GM21717 (cell line): ENCODE results near the gene ERGIC1.
"Not testable (repeated sequence)": the region's sequence is repeated elsewhere in the genome, so short reads cannot be mapped to it uniquely, and the experiment has no call there.

Source experiments
- ATAC-seq: cut with Tn5 transposase; IDR thresholded peaks from one replicate; pipeline ENCODE4 v1.9.1; 2021; ENCODE audit warnings: mild to moderate bottlenecking, moderate library complexity; ENCODE audit not compliant: unreplicated experiment

Gene ERGIC1

DNA sequence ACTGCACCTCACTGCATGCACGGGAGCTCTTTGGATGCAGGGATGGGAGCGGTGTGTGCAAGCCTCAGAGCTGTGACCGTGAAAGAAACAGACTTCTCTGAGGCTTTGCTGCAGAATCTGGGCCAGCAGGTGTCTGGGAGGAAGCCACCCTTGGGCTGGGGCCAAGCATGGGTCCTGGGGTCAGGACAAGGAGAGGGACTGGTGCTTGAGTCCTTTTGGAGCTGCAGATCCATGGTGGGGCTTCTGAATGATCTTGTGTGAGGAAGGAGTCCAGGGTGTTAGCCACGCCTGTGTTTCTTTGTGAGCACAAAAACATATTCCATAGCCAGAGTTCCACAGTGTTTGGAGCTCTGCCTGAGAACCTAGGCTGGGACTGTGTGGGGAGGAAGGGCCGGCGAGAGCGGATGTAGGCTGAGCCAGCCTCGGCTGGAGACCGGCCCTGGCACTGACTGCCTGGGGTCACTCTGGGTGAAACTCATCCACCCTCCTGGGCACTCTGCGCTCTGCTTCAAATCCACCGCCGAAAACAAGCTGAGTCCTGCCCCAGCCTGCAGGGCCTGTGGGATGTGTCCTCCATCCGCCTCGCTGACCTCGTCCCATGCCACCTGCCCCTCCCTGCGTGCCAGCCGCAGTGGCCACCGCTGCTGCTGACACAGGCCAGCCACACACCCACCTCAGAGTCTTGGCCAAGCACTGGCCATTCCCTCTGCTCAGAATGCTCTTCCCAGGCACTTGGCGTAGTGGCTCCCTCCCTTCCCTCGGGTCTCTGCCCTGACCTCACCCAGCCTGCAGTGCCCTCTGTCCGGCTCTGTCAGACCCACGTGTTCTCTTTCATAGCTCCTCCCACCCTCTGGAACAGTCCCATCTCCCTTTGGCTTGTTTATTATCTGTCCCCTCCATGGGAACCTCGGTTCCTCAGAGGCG lies 26.7 kb downstream of the ERGIC1 start:
- no peak for ATAC-seq

DNA sequence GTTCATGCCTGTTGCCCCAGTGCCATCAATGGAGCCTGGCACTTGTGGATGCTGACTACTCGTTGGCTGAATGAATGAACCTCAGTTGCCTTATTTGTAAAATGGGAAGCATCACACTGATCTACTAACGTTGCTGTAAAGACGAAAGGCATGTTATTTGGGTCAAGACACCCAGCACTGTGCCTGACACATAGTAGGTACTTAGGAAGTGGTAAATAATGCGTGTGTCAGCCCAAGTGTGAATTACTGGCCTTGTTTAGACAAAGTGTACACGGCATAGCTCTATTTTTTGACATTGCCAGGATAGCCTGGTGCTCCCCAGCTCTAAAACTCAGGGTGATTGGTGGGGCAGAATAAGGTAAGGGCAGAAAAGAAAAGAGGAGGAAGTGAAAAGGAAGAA lies 27.4 kb downstream of the ERGIC1 start:
- no peak for ATAC-seq

DNA sequence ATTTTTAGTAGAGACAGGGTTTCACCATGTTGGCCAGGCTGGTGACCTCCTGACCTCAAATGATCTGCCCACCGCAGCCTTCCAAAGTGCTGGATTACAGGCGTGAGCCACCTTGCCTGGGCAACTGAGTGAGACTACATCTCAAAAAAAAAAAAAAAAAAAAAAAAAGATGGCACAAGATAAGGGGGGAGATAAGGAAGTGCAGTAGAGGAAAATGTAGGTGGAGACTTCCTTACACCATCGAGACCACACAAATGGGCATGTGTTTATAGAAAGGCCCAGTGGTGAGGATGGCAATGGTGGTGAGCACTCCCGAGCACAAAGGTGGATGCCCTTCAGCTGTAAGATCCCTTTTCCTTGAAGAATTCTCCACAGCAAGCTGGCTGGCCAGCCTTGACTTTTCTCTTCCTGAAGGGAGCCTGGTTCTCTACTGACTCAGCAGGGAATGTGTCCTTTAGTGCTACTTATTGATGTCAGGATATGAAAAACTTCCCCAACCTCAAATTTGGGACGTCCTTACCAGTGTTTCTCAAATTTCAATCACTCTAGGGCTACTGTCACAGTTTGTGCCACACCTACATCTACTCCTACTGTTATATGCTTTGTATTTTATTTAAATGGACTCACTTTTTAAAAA lies 28.2 kb downstream of the ERGIC1 start:
- no peak for ATAC-seq

DNA sequence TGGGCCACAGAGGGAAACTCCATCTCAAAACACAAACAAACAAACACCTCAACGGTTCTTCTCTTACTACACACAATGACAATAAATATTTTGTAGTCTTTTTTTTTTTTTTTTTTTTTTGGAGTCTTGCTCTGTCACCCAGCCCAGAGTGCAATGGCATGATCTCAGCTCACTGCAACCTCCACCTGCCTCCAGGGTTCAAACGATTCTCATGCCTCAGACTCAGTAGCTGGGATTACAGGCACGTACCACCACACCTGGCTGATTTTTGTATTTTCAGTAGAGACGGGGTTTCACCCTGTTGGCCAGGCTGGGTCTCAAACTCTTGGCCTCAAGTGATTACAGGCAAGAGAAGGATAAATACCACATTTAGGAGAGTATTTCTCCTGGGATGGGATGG lies 30.1 kb downstream of the ERGIC1 start:
- ATAC-seq: not testable (repeated sequence)

DNA sequence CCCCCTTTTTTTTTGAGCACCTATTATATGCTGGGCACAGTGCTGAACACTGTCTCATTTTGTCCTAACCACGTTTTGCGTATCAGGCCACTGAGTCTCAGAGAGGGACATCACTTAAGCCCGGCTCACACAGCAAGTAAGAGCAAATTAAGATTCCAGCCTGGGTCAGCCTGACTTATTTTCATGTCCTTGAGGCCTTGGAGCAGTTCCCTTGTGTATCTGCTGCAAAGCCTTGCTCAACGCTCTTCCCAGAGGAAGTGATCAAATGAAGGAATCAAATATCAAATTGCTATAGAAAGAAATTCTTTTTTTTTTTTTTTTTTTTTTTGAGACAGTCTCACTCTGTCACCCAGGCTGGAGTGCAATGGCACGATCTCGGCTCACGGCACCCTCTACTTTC lies 30.7 kb downstream of the ERGIC1 start:
- no peak for ATAC-seq

DNA sequence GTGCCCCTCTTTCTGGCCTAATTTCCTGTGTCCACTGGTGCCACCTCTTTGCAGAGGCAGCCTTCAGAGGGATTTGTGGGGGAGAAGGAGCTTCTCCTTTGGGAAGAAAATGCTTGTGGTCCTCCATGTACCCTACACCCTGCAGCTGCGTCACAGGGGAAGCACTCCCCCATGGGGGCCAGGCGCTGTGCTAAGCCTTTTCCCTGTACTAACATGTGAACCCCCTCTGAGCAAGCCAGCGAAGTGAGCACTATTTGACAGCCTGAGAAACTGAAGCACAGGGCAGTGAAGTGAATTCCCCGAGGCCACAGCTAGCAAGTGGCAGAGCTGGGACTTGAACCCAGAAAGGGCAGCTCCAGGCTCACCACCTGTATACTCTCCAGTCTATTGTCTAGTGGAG lies 32.3 kb downstream of the ERGIC1 start:
- ATAC-seq: no peak

DNA sequence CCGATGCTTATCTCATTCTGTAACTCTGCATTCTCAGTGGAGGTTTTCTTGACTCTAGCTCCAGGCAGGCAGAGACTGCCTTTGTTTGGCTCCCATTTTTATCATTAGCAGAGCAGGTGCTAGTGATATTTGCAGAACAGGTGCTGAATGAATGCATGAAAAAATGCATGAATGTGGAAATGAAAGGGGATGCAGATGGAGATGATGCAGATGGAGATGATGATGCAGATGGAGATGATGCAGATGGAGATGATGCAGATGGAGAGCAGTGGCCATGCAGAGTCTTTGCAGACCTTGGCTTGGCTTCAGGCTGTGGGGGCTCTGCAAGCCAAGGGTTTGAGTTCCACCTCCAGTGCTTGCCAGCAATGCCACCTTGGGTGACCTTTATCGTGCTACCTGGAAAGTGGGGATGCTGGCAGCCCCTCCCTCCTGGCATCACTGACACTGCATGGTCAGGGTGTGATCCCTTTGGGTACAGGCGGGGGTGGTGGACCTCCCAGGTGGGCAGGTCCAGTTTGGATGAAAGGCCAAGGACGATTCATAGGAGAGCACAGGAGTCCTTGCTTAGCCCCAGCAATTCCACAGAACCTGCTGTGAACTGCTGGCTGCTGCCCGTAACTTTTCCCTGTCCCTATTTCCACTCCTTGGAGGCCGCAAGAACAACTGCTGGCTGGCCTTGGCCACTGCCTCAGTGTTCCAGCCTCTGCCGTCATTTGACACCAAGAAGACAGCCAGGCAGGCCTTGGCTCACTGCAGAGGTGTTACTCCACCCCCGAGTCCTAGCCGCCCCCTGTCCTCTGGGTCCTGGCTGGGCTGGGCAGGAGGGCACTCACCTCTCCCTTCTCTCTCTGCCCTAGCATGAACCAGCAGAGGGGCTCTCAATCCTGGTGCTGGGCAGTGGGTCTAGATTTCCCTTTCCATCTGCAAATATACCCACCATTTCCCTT lies 33.0 kb downstream of the ERGIC1 start:
- ATAC-seq: no peak

DNA sequence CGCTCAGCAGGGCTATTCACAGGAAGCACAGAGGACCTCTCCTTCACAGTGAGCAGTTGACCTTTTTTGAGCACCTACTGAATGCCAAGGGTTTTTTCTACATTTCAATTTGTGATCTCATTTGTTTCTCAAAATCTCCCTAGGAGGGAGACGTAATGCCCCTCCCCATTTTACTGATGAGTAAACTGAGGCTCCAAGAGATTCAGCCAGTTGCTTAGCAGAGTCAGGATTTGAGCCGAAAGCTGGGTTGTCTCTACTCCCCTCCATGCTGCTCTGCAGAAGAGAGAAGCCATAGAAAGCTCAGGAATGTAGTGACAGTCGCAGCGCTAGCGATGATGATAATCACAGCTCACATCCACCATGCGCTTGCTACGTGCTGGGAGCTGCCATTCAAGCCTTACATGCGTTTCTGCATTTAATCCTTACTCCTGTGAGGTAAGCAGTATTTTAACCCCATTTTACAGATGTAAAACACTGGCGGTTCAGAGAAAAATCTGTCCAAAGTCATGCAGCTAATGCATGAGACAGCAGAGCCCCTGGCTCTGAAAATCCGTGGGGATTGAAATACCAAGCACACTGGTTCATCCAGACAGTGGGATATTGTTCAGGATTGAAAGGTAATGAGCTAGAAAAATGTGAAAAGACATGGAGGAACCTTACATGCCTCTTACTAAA lies 33.8 kb downstream of the ERGIC1 start:
- ATAC-seq: no peak

DNA sequence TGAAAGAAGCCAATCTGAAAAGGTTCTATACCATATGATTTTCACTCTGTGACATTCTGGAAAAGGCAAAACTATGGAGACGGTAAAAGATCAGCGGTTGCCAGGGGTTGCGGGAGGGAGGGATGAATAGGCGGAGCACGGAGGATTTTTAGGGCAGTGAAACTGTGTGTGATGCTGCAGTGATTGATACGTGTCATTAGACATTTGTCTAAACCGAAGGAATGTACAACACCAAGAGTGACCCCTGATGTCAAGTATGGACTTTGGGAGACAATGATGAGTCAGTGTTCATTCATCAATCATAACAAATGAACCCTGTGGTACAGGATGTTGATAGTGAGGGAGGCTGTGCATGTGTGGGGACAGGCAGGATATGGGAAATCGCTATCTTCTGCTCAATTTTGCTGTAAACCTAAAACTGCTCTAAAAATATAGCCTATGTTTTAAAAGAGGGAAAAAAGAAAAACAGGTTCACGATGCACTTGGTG lies 34.4 kb downstream of the ERGIC1 start:
- no peak for ATAC-seq

DNA sequence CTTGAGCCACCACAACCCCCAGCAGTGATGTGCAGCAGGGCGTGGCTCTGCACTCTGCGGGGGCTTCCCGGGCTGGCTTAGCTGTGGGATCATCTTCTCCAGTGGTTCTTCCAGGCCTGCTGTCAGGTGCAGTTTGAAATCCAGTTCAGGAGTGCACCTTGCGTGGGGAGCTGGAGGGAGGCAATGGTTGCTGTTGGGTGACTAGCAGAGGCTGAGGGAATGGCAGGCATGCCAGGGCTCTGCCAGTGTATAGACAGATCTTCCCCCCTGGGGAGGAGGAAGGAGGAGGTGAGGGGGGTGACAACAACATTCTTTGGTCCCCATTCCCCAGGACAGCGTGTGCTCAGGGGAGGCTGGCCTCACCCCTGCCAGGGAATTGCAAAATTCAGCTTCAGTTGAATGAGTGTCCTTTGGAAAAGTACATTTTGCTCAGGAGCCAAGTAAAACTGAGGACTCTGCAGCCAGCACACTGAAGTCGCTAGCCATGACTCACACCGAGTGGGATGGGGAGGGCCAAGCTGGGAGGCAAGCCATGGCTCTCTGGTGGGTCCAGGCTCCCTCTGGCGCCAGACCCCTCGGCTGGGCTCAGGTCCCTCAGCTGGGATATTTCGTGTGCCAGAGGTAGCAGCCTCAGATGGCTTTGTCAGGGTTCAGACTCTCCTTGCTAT lies 35.0 kb downstream of the ERGIC1 start:
- no peak for ATAC-seq

DNA sequence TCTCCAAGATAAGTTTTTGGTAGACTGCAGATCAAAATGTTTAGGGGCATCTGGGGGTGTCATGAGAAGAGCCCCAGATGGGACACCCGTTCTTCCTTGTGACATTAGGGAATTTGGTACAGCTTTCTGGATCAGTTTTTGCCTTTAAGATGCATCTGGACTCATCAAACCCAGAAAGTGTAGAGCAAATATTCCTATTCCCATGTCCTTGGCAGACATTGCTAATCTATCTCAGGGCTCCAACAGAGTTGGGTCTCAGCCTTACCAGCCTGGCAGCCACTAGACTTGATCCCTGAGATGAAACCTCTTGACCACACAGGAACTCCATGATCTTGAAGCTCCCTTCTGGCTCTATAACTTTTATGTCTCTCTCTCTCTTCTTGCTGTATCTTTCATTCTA lies 35.6 kb downstream of the ERGIC1 start:
- ATAC-seq: no peak

DNA sequence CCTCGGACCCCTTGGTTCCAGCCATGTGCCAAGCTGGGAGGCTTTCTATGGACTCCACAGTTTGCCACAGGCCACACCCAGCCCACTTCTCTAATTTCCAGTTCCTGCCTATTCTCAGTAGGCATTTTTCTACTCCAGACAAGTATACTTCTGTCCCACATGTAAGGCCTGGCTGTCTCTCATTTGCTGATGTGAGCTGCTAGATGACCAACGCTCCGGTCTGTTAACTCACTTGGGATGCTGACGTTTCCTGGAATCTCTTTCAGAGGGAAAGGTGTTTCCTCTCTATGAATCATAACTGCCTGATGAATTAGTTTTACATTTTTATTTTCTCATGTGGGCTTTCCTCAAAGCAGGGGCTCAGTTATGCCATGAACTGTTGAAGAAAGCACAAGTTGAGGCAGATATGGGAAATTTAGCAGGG lies 36.3 kb downstream of the ERGIC1 start:
- ATAC-seq: no peak

DNA sequence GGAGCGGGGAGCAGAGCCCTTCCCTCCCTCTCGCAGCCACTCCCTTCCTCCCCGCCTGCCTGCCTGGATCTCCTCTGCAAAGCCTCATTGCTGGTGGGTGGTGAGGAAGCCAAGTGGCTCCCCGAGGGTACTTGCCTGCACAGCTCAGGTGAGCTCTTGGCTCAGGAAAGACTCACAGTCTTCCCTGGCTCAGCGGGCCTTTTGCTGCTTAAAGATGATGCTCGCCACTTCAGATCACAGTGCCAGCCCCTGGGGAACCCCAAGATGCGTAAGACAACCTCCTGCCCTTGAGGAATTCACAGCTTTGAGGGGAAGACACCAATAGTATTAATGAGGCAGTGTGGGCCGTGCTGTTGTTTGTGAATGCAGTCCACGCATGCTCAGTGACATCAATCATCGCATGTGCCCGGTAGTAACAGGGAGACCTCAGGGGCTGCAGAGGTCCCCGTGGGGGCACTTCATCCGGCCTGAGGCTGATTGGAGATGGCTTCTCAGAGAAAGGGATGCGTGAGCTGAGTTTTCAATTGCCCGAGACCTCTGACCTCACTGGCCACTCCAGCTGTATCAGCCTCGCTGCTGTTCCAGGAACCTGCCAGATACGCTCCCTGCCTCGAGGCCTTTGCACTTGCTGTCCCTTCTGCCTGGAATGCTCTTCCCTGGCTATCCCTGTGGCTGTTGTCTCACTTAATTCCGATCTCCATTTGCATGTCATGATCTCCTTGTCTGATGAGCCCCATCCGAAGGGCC lies 36.8 kb downstream of the ERGIC1 start:
- no peak for ATAC-seq

DNA sequence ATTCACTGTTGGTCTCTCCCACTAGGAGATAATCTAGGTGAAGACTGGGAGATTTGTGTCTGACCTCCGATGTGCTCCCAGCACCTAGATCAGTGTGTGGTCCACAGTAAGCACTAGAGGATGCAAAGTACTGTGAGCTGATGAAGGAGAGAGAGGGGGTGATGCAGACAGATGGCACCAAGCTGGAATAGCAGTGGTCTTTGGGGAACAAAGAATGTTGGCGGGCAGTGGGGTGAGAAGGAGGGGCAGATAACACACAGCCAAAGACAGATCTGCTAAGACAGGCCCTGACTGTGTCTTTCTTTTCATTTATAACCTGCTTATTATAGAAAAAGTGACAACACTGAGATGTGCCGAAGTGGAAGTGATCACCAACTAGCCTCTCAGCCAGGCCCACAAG lies 37.5 kb downstream of the ERGIC1 start:
- ATAC-seq: no peak

DNA sequence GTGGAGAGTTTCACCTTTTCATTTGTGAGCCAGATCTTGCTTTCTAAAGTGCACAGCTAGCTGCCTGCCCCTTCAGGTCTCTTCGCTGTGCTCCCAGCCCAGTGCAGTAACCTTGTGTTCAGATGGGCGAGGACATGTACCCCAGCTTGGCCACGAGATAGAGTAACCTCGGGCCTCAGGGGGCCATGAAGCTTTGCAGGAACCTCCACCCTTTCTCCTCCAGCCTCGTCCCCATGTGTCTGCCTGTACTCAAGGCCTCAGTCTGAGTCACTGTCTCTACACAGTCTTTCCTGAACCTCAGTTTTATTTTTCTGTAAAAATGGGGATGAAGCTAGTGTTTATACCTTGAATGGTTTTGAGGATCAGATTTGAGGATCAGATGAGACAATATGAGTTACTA lies 37.9 kb downstream of the ERGIC1 start:
- no peak for ATAC-seq

DNA sequence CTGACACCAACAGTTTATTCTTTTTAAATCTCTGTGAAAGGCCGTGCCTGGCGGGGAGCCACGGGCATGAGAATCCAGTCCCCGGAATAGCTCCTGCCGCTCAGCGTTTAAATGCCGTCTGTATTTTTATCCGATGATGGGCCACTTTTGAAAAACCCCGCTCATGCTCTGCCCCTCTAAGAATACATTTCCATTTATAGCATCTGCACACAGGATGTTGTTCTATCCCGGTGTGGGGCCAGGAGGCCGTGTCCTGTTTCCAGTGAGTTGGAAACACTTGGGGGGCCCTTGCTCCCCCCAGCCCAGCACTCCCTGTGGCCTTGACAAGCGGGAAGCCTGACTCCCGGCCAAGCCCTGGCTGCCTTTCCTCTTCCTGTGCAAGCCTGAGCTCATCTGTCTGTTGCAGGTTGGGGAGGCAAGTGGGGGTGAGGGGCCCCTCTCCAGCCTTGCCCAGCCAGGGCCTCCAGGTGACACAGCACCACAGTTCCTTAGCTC lies 39.0 kb downstream of the ERGIC1 start:
- no peak for ATAC-seq

DNA sequence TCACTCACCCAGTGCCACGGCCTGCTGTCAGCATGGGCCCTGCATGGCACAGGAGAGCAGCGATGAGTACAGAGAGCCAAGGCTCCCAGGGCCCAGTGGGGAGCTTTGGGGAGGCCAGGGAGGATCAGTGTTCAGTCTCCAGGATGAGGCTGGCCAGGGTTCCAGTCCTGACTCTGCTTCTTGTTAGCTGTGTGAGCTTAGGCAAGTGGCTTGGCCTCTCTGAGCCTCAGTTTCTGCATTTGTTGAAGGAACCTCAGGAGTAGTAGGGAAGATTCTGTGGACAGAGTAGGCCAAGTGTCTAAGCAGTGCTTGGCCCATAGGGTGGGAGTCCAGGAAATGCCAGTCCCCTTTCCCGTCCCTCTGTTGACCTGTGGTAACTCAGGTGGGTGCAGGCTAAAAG lies 39.5 kb downstream of the ERGIC1 start:
- ATAC-seq: no peak

DNA sequence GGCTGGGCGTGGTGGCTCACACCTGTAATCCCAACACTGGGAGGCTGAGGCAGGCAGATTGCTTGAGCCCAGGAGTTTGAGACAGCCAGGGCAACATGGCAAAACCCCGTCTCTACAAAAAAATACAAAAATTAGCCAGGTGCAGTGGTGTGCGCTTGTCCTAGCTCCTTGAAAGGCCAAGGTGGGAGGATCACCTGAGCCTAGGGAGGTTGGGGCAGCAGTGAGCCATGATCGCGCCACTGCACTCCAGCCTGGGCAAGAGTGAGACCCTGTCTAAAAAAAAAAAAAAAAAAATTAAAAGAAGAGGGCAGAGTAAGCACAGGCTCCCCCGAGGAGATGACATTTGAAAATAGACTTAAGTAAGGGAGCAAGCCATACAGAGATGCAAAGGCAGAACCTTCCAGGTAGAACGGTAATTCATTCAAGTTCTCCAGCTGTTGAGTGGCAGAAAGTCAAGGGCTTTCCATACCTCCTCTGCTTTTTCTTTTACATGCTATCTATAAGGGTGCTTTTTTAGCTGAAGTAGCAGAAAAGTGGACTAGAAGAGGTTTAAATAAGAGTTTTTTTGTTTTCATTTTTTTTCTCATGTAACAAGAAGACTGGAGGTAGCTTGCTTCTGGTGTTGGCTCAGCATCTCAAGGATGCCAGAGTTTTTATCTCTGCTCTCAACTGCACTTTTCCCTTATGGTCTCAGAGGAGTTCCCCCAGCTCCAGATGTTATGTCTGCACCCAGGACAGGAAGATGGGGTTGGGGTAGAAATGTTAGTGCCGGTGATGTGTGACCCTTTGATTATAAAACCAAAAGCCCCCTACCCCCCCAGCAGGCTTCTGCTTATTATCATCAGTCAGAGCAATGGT lies 40.8 kb downstream of the ERGIC1 start:
- no peak for ATAC-seq
